RPMI7951 (cell line): Measurements from ENCODE around the gene RNLS. TPM values are rescaled to one million over a fixed set of nuclear protein-coding genes. Genes with fewer than 3 reads are reported as not detected.
"Not testable (repeated sequence)": the region's sequence is repeated elsewhere in the genome, so short reads cannot be mapped to it uniquely, and the experiment has no call there.

Experiments used
- DNase-seq: peaks from one replicate; pipeline ENCODE4 v3.0.0-alpha.2; 2012; ENCODE audit warnings: low read depth
- total RNA-seq: library from RNA; depleted of rRNA; stranded (reverse); fragments of >200 nt; shearing (Covaris generic); gene quantifications from 2 replicates; pipeline ENCODE4 v1.2.3, GENCODE V29; 2014

Gene RNLS
- total RNA-seq, 1 experiment from 2014 or later: 15.7 TPM

DNA sequence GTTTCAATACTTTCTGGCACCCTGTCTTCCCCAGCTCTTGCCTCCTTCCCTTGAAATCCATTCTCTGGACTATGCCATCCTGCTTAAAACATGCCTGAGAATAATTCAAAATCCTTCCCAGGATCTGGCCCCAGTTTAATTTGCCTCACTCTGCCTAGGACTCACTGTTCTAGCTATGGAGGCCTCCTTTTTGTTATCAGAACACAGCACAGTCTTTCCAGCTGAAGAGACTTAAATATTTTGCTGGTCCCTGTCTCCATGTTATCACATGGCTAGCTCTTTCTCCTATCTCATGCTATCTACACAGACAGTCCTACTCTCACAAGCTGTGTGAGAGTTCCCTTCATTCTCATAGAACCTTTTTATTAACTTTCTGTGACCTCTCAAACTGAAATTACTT, 194.8 kb downstream of the RNLS start:
- no peak for DNase-seq

DNA sequence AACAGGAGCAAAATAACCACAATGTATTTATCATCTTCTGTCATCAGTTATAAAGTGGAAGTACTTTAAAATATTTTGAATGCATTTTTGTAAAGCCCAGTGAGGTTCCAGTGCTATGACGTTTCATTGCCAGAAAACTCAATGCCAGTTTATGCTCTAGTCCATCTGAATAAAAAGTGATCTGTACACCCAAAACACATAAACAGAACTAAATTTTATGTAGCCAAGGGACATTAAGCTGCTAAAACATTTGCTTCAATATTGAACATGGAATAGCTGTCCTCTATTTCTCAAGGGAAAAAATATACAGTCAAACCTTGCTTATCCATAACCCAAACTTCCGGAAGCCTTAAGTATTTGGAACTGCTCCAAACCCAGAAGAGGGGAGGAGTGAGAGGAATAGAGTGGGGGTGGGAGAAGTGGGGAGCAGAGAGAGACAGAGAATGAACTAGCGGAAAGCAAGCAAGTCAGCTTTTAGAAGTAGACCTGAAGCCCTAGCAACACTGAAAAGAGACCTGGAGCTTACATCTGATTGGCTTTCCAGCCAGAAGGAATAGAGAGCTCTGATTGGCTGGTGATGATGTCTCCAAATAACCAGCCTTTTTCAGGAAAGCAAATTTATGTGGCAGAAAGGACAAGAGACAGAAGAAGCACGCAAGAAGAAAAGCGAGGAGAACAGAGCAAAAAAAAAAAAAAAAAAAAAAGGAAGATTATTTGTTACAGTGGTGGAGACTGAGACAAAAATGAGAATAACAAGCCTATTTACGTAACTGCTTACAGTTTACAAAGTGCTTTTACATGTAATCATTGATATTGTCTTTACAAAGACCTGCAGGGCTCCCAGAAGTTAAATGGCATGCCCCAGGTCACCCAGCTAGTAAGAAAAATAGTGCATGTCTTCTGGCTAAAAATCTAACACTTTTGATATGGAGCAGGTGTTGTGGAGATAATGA, 196.0 kb downstream of the RNLS start:
- DNase-seq: peak; percentile 79

DNA sequence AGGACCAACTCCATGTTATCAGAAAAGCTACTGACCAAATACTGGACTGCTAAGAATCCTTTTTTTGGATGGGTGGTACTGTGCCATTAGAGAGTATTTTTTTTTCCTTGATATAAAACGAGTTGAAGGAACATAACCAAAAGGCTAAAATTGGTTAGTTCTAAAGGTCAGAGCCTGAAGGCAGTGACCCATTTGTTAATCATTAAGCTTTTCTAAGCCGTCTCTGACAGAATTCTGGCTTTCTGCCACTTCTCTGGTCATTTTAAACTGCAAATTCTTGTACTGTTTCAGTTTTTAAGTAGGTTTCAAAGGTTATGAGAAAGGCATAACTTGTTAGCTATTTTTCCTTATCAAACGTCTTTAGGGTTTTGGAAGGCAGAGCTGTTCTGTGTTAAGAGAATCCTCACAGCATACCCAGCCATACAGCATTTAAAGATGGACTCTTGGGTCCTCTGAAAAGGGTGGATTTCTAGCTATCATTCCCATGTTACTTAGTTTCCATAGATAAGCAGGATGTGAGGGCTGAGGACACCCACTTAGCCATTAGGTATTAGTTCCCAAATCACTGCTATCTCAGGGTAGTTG, 196.8 kb downstream of the RNLS start:
- DNase-seq: peak; percentile 72

DNA sequence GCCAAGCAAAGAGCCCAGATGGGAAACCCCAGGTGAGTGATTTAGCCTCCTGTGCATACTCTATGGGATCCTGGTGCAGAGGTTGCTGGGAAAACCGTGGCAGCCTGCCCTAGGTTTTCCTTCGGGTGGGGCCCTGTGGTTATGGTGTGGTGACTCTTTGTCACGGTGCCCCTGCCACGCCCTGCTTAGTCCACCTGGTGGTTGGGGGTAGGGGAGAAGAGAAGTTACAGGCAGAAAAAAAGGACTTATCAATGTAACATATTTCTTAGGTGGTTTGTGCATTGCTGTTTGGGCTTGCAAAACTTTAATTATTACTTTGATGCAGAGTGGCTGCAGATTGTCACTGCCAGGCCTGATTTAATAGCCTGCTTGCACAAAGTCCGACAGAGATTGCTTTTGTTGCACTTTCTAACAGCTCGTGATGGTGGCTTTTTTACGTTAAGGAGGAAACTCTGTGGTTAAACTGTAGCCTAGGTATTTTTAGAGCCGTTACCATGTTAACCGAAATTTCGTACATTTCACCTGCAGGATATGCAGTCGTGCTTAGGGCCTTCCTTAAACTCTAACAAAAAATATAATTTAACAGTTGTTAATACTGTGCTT, 197.4 kb downstream of the RNLS start:
- peak; percentile 71 for DNase-seq

DNA sequence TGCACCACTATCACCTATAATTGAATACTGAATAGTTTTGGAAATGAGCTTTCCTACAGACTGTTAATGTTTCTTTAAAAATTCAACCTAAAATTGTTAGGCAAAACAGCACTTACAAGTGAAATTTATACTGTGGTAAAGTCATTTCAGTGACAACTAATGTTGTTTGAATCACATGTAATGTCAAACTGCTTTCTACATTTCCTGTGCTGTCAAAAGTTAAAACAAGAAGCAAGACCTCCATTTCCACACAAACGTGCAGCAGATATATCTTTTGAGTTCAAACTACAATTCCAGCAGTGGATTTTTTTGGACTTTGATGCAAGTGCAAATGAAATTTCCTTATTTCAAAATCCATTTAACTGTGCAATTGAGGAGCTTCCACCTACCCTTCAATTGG, 199.8 kb downstream of the RNLS start:
- no peak for DNase-seq

DNA sequence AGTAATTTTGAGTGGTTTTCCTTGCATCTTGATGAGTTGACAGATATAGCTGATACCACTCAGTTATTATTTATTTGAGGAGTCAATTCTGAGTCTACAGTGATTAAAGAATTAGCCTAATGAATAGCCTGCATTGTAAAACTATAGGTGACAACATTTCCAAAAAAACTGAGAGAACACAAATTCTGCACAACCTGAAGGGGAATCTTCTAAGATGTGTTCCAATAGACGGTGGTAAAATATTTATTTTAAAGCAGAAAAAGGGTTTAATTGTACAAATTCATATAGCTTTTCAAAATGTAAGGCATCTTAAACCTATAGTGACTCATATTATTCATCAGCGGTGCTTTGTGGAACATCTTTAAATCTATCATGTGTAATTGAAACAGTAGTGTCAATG, 200.4 kb downstream of the RNLS start:
- no peak for DNase-seq

DNA sequence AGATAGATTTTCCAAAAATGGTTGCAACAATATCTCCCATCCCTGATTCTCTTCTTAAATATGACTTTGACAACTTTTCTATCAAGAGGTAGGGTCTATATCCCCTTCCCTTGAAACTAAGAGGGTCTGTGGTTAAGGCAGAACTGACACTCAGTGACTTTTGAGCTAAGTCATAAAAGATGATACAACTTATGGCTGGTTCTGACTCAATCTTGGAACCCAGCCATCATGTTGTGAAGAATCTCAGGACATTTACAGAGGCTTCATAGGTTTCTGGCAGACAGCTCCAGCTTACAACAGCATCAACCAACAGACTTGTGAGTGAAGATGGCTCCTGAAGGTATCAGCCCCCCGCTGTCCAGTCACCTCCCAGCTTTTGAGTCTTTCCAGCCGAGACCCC, 203.5 kb downstream of the RNLS start:
- peak; percentile 76 for DNase-seq

DNA sequence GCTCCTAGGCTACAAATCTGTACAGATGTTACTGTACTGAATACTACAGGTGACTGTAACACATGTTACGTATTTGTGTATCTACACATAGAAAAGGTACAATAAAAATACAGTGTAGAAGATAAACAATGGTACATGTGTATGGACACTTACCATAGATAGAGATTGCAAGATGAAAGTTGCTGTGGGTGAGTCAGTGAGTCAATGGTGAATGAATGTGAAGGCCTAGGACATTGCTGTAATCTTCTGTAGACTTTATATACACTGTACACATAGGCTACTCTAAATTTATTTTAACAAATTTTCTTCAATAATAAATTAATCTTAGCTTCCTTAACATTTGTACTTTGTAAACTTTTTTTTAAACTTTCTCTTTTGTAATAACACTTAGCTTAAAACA, 205.6 kb downstream of the RNLS start:
- no peak for DNase-seq

DNA sequence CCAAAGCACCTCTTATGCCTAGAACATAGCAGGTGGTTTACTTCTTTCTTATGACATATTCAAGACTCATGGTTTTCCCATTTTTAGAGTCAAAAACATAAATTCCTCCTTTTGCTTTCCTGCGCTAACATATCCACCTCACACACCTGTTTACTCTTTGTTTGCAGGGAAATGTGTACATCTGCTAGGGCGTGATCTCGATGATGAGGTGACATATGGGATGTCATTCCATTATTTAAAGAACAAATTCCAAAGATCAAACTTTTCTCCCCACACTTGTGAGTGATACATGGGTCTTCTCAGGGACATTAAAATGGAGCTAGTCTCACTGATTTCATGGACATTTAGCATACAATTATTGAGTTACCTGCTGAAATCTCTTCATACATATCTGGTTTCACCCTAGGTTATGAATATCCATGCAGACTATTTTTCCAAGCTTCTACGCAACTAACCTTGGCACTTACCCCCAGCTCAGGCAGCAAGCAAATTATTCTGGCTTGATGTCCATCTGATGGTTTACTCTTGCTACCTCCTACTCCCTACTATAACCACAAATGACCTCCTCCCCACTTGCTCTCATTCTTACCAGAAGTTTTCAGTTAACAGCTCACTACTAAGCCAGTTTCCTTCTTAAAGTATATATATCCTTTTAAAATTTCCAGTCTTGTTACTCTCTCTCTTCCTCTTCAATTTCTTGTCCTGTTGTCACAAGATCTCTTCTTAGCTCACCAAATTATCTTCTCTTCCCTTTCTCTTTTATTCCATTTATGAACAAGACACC, 208.5 kb downstream of the RNLS start:
- no peak for DNase-seq

DNA sequence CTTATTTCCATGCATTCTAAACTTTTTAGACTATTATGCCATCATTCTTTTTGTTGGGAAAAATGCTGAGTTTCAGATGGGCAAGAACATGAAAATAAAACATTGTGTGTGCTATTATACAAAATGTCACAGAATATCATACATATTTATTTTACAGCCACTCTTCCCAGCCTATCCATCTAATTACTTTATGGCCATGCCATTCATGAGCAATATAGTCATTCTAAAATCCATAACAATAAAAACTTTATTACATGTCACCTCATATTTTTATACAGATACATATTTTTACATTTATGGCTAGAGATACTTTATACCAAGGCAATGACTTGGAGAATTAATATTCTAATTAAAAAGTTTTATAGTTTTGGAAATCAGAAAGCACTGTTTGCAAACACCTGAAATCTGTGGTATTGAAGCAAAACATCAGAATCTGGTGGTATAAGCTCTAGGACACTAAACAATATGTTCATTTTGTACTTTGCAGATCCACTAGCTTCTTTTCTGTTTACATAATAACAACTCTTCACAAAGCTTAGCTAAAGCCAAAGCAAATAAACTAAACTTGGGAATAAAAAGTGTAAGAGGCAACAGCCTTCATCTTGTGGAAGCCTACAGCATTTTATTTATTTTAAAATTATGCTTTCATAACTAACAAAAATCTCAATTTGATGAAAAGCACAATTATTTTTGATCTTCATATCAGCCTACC, 210.1 kb downstream of the RNLS start:
- DNase-seq: no peak

DNA sequence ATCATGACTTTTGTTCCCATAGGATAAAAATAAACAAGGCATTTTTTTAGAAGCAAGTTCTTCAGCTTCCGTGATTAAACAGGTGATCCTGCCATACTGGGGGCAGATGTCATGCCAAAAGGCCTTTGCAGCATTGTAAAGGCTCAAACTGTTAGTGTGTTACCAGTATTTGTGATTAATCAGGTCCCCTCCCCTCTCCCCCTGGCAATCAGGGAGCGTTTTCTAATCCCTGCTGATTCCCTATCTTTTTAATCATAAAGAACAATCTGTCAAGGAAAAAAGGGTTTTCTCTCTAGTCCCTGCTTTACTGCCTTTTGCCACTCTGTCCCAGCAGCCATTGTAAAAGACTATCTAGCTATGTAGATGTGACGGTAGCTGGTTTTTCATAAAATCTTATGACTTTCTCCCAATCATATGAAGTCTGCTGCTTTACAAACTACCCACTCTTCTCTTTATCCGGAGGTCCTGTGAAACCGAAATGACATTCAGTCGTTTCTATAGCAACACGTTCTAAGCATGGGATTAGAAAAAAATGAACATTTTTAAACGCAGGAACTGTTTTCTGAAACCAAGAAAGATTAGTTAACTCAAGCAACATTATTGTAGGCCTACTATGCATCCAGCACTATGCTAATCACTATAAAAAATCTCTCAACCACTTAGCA, 210.9 kb downstream of the RNLS start:
- DNase-seq: no peak

DNA sequence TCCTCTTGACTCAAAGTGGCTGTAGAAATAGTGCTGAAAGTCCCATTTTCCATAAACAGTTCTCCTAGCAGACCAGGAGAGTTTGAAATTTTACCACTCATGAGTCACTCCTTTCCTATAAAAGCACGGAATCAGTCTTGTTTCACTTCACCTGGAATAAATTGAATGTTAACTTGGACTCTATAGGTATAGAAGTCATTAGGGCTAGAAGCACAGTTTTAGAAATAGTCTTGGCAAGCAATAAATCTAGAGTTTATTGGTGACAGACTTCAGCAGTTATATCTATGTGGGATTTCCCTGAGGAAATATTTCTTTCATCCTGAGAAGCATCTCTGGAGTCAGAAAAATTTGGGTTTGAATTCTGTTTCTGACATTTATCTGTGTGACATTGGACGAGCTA, 212.4 kb downstream of the RNLS start:
- DNase-seq: no peak

DNA sequence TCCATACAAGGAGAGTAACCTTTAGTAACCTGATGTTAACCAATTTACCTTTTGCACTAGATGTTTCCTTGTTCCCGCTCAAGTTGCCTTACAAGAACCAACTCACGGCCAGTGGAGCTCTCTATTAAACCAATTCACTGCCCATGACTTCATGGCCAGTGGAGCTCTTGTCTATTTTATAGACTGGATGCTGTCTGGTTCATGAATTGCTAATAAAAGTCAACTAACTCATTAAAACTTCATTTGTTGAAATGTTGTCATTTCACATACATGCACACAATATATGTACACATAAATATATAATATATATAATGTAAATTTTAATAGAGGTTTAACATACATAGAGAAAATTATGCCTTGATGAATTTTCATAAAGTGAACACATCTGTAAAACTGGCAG, 216.3 kb downstream of the RNLS start:
- no peak for DNase-seq

DNA sequence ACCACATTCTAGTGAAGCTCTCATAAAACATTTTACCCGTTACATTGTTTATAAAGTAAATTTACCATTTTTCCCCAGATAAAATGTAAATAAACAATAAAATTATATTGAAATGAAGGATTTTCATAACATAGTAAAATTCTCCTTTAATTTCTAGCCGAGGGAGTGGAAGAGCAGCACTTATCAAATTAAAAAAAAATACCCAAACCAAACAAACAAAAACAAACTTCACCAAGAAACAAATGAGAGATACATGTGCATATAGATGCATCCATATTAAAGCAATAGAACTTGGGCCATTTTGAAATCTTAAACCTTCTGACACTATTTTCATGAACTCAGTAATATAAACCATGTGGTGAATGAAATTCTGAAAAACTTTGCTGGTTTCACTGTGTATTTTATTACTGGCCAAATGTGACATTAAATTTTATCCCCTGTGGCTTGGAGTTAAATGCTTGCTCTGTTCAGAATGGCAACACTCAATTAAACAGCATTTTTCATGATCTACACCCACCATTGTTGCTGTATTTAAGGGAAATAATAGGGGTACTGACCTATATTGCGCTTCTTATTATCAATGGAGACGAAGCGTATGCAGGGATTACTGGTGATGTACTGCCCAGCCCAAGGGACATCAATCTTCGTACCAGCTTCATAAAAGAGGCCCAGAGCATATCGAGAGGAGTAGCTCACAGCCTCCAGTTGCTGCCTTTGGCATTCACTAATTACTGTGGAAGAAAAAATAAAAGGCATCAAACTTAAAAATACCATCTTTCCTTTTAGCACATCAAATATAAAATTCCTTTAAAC, 220.9 kb downstream of the RNLS start:
- no peak for DNase-seq

DNA sequence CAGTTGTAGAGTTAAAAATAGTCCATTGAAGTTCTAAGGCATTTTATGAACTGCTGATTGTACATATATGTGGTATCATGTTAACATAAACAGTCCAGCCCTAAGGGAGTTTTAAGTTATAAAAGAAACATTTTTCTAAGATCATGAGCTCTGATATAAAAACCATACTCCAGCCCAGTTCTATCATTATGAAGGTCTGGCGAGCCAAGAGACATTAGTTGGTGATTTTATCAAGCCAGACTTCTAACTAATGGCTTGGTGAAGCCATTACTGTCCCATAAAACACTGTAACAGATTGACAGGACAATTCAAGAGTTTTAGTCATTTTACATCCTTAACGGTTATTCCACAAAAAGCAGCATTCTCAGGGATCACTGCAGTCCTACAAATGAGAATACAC, 221.6 kb downstream of the RNLS start:
- no peak for DNase-seq

DNA sequence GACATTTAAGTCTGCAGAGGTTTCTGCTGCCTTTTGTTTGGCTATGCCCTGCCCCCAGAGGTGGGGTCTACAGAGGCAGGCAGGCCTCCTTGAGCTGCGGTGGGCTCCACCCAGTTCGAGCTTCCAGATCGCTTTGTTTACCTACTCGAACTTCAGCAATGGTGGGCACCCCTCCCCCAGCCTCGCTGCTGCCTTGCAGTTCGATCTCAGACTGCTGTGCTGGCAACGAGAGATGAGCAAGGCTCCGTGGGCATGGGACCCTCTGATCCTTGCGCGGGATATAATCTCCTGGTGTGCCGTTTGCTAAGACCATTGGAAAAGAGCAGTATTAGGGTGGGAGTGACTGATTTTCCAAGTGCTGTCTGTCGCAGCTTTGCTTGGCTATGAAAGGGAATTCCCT, 227.4 kb downstream of the RNLS start:
- not testable (repeated sequence) for DNase-seq

DNA sequence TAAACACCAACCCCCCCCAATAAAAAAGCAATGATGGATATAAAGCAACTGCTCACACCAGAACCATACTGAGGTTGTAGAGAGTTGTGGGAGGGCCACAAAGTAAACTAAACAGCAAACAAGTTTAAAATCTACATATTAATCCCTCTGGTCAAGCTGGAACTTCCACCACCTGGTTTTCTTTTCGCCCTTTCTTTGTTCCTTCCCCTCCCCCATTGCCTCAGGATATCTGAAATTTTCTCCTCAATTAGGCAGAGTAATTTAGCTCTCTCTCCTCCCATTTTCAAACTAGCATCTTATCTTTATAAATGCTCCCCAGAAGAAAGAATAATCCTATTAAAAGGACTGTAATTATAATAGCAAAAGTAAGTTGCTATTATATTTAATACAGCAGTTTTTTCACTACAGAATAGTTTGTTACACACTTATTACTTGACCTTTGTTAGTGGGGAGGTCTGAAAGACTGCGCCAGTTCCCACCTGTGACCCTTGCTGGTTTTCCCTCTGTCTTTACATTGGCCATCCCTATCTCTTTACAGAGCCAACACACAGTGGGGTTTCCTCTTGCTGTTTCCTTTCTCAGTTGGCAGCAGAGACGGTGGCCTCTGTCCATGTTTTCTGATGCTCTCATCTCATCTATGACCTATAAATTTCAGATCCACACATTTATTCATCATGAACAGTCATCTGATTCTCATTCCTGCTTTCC, 235.4 kb downstream of the RNLS start:
- no peak for DNase-seq

DNA sequence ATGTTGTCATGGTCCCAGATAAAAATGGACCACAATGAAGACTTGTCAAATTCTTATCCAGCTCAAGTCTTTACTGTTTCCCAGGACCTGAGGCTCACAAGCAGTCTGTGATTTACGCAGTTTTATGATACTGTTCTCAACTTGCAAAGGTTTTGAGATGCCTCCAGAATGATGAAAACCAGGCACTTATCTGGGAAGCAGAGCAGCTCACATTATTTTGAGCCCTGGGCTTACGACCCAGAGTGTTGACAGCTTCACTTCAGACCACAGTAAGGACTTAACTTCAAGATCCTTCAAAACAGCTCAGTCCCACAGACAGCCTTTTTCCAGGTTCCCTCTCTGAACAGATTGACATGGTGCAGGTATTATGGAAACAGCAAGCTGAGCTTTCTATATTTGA, 236.1 kb downstream of the RNLS start:
- no peak for DNase-seq
